Loucy (cell line): Measurements from ENCODE around the gene COMMD7.

Experiments used
- H2AFZ ChIP-seq: fragments of 200-600 bp; sonication (generic); 2 replicates; pipeline ENCODE4 v1.6.0; 2016; ENCODE audit warnings: antibody characterized with exemption, mild to moderate bottlenecking, low read length, moderate library complexity
- H3F3A ChIP-seq: fragments of 200-600 bp; 2 replicates; pipeline ENCODE4 v1.6.0; 2016; ENCODE audit warnings: antibody characterized with exemption, low read depth, mild to moderate bottlenecking
- H3K27me3 ChIP-seq: fragments of 200-600 bp; sonication (generic); 2 replicates; pipeline ENCODE4 v1.6.1; 2014; ENCODE audit warnings: low read length, mild to moderate bottlenecking; ENCODE audit not compliant: insufficient read depth, poor library complexity, severe bottlenecking
- H3K36me3 ChIP-seq: fragments of 200-600 bp; sonication (generic); 2 replicates; pipeline ENCODE4 v1.6.1; 2016; ENCODE audit warnings: low read length; ENCODE audit not compliant: insufficient read depth
- H3K4me1 ChIP-seq: fragments of 200-600 bp; sonication (generic); 2 replicates; pipeline ENCODE4 v1.5.1; 2014; ENCODE audit warnings: low read length, mild to moderate bottlenecking; ENCODE audit not compliant: insufficient read depth, poor library complexity, severe bottlenecking
- H3K4me2 ChIP-seq: fragments of 200-600 bp; sonication (generic); 2 replicates; pipeline ENCODE4 v1.6.0; 2014; ENCODE audit warnings: antibody characterized with exemption, low read length, low read depth, mild to moderate bottlenecking; ENCODE audit not compliant: poor library complexity, severe bottlenecking
- H3K4me3 ChIP-seq: fragments of 200-600 bp; sonication (generic); 2 replicates; pipeline ENCODE4 v1.5.1; 2014; ENCODE audit warnings: low read length, mild to moderate bottlenecking, mixed read lengths; ENCODE audit not compliant: poor library complexity, severe bottlenecking
- H3K79me2 ChIP-seq: fragments of 200-600 bp; sonication (generic); 2 replicates; pipeline ENCODE4 v1.6.1; 2014; ENCODE audit warnings: low read length; ENCODE audit not compliant: insufficient read depth
- H3K9ac ChIP-seq: fragments of 200-600 bp; sonication (generic); 2 replicates; pipeline ENCODE4 v1.6.0; 2014; ENCODE audit warnings: mild to moderate bottlenecking, low read depth, low read length, moderate library complexity; ENCODE audit not compliant: poor library complexity, severe bottlenecking
- H3K9me2 ChIP-seq: fragments of 200-600 bp; sonication (generic); replicated peaks from 2 replicates; pipeline ENCODE4 v1.6.1; 2016; ENCODE audit warnings: low read depth, low read length, mixed read lengths
- H3K9me3 ChIP-seq: fragments of 200-600 bp; sonication (generic); 2 replicates; pipeline ENCODE4 v1.6.1; 2014; ENCODE audit warnings: mild to moderate bottlenecking, antibody characterized with exemption, low read length, low read depth; ENCODE audit not compliant: insufficient read depth
- H4K20me1 ChIP-seq: fragments of 200-600 bp; sonication (generic); 2 replicates; pipeline ENCODE4 v1.6.0; 2014; ENCODE audit warnings: antibody characterized with exemption, low read length, mild to moderate bottlenecking; ENCODE audit not compliant: insufficient read depth, poor library complexity, severe bottlenecking
- EZH2phosphoT487 ChIP-seq: fragments of 200-600 bp; IDR thresholded peaks from 2 replicates; pipeline ENCODE4 v1.6.1; 2018; ENCODE audit warnings: antibody characterized with exemption, mild to moderate bottlenecking, moderate library complexity, borderline replicate concordance
- TF ChIP-seq, protein P1 (sequence below): fragments of 200-600 bp; sonication (generic); conservative IDR thresholded peaks from 2 replicates; pipeline ENCODE4 v1.5.1; 2014; ENCODE audit warnings: mild to moderate bottlenecking, antibody characterized with exemption, low read length

COMMD7 gene

GRCh38 chr20:32680544-32681174, 62.6 kb downstream of the COMMD7 start:
- Histone ChIP-seq H3F3A (peaks cover 7% of the 10 kb centered on the region; the same call in 1 of the 2 replicates), H3K9me2 (no peaks in the 10 kb centered on the region), H3K79me2 (peaks cover 46% of the 10 kb centered on the region; the same call in 1 of the 2 replicates), H3K27me3 (no peaks in the 10 kb centered on the region), H3K4me3 (peak overlapping the region; percentile 61), H4K20me1 (no peaks in the 10 kb centered on the region), H3K4me2 (peak overlapping the region; percentile 79), H3K36me3 (no peaks in the 10 kb centered on the region), H3K9me3 (no peaks in the 10 kb centered on the region), H3K4me1 (peaks cover 86% of the 10 kb centered on the region), H2AFZ (no peak overlapping the region), H3K9ac (peak overlapping the region; percentile 82)
- TF ChIP-seq EZH2phosphoT487, result no peak
- TF ChIP-seq, protein P1, sequence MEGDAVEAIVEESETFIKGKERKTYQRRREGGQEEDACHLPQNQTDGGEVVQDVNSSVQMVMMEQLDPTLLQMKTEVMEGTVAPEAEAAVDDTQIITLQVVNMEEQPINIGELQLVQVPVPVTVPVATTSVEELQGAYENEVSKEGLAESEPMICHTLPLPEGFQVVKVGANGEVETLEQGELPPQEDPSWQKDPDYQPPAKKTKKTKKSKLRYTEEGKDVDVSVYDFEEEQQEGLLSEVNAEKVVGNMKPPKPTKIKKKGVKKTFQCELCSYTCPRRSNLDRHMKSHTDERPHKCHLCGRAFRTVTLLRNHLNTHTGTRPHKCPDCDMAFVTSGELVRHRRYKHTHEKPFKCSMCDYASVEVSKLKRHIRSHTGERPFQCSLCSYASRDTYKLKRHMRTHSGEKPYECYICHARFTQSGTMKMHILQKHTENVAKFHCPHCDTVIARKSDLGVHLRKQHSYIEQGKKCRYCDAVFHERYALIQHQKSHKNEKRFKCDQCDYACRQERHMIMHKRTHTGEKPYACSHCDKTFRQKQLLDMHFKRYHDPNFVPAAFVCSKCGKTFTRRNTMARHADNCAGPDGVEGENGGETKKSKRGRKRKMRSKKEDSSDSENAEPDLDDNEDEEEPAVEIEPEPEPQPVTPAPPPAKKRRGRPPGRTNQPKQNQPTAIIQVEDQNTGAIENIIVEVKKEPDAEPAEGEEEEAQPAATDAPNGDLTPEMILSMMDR, result no peak

GRCh38 chr20:32678948-32679347, 64.3 kb downstream of the COMMD7 start:
- Histone ChIP-seq H3K9ac (peak overlapping the region; percentile 82), H3F3A (peaks cover 9% of the 10 kb centered on the region; the same call in 1 of the 2 replicates), H3K79me2 (peaks cover 52% of the 10 kb centered on the region), H4K20me1 (no peaks in the 10 kb centered on the region), H3K4me1 (peaks cover 88% of the 10 kb centered on the region), H3K36me3 (no peaks in the 10 kb centered on the region), H3K27me3 (no peaks in the 10 kb centered on the region), H3K4me3 (no peak overlapping the region), H2AFZ (no peak overlapping the region), H3K9me2 (no peaks in the 10 kb centered on the region), H3K4me2 (peak overlapping the region; percentile 79), H3K9me3 (no peaks in the 10 kb centered on the region)
- TF ChIP-seq, protein P1, result no peak
- no peak for TF ChIP-seq EZH2phosphoT487

DNA sequence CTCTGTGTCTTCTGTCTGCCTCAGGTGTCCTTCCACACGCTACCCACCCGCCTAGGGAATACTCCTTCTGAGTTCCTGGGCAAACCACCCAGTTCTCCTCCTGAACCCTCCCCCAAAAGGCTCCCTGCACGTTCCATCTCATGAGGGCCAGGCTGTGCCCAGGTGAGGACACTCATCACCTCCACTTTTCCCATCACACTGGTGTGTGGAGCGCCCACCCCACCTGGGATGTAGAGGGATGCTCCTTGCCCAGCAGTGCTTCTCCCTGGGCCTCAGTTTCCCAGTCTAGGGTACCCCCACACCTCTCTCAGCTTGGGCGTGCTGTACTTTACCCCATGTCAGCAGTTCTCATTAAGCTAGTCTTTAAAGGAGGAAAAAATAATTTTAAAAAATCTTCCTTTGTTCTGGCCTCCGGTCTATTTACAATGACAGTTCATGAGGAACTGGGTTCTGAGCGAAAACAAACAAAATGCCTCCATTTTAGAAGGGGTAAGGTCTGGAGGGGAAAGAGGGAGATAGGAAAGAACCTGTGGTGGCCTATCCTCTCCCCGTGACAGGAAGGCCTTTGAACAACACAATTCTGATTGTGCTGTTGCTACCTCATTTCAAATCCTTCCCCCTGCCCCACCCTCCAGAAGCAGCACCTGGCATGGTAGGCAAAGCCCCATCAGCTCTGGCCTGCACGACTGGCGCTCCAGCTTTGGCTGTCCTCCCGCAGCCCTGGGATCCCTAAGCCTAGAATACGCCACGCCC, 67.9 kb downstream of the COMMD7 start:
- peak overlapping the region; percentile 98 for H3K4me2 ChIP-seq

More for the DNA sequence above, 67.9 kb downstream of the COMMD7 start:
- Histone ChIP-seq H3K79me2 (peaks cover 46% of the 10 kb centered on the region), H3K4me3 (no peak overlapping the region), H2AFZ (no peak overlapping the region), H3K9me2 (no peaks in the 10 kb centered on the region), H3K9me3 (no peaks in the 10 kb centered on the region), H3K36me3 (no peaks in the 10 kb centered on the region), H4K20me1 (no peaks in the 10 kb centered on the region), H3K4me1 (peaks cover 85% of the 10 kb centered on the region), H3K27me3 (no peaks in the 10 kb centered on the region), H3F3A (peaks cover 25% of the 10 kb centered on the region), H3K9ac (peak overlapping the region; percentile 99)
- TF ChIP-seq, protein P1, result no peak
- TF ChIP-seq EZH2phosphoT487, result no peak
